ENCODE results near the gene ATXN1.

ATXN1 gene

GRCh38 chr6:16694781-16695578 lies 66.3 kb downstream of the ATXN1 start:
- no peak for DNase-seq

GRCh38 chr6:16691324-16691723 lies 69.9 kb downstream of the ATXN1 start:
- DNase-seq, result no peak

- DNase-seq, result no peak
These were observed 70.6 kb downstream of the ATXN1 start for GRCh38 chr6:16690608-16691142.

- no peak for DNase-seq
These were observed 71.3 kb downstream of the ATXN1 start for GRCh38 chr6:16689788-16690607.

- peak; percentile 61 for DNase-seq
These were observed 72.2 kb downstream of the ATXN1 start for GRCh38 chr6:16688984-16689636.

GRCh38 chr6:16688436-16688835 lies 72.8 kb downstream of the ATXN1 start:
- no peak for DNase-seq

GRCh38 chr6:16687045-16687444 lies 74.2 kb downstream of the ATXN1 start:
- no peak for DNase-seq

GRCh38 chr6:16684896-16685554 lies 76.2 kb downstream of the ATXN1 start:
- DNase-seq, result no peak

- DNase-seq, result no peak
These were observed 77.0 kb downstream of the ATXN1 start for GRCh38 chr6:16684195-16684689.

GRCh38 chr6:16683641-16684194 lies 77.5 kb downstream of the ATXN1 start:
- DNase-seq, result no peak

- DNase-seq, result no peak
These were observed 79.9 kb downstream of the ATXN1 start for GRCh38 chr6:16681260-16681873.

GRCh38 chr6:16679050-16679449 lies 82.2 kb downstream of the ATXN1 start:
- no peak for DNase-seq

GRCh38 chr6:16677458-16677857 lies 83.8 kb downstream of the ATXN1 start:
- DNase-seq, result no peak

GRCh38 chr6:16676978-16677377 lies 84.3 kb downstream of the ATXN1 start:
- peak; percentile 70 for DNase-seq

- no peak for DNase-seq
These were observed 84.9 kb downstream of the ATXN1 start for GRCh38 chr6:16676376-16676775.

GRCh38 chr6:16674801-16675392 lies 86.4 kb downstream of the ATXN1 start:
- DNase-seq, result peak; percentile 63

- DNase-seq, result no peak
These were observed 88.1 kb downstream of the ATXN1 start for GRCh38 chr6:16673011-16673797.

- no peak for DNase-seq
These were observed 89.7 kb downstream of the ATXN1 start for GRCh38 chr6:16671302-16672289.

- no peak for DNase-seq
These were observed 90.6 kb downstream of the ATXN1 start for GRCh38 chr6:16670617-16671051.

Data from islet precursor cell (in vitro differentiated cells).